Stimulated activated CD4-positive, alpha-beta T cell treated with anti-CD3 and anti-CD28 coated beads, Interleukin-1b, Interleukin-23, amount 100 ng/mL, for 1 hour (primary cell): ENCODE results near the gene NAA80.
A peak's percentile ranks its signal among the peaks of the same experiment; 100 is the strongest.
"Not testable (repeated sequence)": the region's sequence is repeated elsewhere in the genome, so short reads cannot be mapped to it uniquely, and the experiment has no call there.

Experiments
- DNase-seq, 2 donors: peaks; one replicate each; pipeline ENCODE4 v3.0.0-alpha.2; 2020; ENCODE audit warnings: low read depth in 2 of 2

NAA80 gene

DNA sequence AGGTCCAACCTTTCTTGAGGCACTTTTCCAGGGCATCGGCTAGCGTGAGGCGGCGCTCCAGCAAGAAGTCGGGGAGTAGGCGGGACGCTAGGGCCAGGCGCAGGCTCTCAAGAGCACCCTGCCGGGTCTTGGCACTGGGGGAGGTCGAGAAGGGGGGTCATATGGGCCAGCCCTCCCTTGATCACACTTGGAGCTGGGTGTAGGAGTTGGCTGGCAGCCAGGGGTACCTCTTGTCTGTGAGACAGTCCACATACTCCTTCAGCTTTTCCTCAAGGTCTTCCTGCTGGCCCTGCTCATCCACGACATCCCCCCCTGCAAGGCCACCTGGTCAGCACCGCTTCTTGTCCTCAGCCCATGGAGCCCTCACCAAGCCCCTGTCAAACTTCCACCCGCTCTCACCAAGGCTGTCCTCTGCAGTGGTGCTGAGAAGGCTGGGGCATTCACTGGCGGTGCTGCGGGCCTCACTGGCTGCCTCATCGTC is 9.0 kb downstream of the NAA80 start:
- DNase-seq = no peak

DNA sequence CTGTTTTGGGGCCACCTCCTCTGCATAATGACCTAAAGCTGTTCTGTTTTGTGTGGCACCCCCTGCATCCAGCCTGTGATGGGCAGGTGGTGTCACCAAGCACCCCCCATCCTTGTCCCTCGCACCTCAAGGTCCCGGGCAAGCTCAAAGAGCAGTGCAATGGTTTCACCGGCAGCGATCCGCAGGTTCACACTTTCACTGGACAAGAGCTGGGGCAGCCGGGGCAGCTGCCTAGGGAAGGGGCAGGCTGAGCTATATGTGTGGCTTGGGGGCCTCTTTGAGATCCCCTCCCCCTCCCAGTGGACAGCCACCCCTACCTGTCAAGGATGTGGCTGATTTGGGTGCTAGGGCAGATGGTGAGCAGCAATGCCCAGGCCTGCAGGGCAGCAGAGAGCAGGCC is 10.1 kb downstream of the NAA80 start:
- no peak for DNase-seq

DNA sequence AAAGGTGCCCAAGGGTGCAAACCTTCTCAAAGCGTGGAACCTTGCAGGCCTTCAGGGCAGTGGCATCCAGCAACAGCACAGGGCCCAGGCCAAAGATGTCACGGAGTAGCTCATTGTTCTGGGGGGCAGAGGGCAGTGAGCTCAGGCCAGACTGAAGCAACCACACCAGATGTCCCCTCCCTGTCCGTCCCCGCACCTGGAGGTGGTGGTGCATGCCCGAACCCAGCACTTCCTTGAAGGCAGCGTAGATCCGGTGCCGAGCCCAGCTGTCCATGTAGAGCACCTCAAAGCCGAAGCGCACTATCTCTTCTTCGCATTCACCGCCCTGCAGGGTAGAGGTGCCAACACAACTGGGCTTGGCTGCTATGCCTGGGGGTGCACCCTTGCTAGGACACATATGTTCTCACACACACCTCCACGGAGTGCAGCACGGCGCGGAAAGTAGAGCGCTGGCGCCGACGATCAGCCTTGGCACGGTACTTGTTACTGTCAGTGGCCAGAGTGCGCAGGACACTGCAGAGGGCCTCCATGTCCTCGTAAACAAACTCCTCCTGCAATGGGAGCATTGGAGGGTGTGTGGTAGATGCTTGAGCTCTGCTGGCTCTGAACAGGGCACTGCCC is 10.7 kb downstream of the NAA80 start:
- DNase-seq = no peak

DNA sequence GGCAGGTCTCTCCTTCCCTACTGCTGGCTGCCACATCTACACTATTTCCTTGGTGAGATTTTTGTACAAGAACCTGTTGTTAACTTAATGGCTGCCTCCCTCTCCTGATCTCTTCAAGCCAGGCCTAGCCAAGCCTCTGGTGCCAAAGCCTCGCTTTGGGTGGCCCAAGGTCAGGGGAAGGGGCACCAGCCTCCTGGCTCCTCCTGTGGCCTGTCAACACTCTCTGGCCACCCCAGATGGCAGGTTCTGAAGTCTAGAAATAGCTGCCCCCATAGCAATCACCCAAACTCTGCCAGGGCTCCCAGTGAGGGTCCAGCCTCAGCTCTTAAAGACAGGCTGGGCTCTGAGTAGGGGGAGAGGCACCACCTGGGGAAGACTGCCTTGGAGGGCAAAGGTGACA is 11.9 kb downstream of the NAA80 start:
- no peak for DNase-seq

DNA sequence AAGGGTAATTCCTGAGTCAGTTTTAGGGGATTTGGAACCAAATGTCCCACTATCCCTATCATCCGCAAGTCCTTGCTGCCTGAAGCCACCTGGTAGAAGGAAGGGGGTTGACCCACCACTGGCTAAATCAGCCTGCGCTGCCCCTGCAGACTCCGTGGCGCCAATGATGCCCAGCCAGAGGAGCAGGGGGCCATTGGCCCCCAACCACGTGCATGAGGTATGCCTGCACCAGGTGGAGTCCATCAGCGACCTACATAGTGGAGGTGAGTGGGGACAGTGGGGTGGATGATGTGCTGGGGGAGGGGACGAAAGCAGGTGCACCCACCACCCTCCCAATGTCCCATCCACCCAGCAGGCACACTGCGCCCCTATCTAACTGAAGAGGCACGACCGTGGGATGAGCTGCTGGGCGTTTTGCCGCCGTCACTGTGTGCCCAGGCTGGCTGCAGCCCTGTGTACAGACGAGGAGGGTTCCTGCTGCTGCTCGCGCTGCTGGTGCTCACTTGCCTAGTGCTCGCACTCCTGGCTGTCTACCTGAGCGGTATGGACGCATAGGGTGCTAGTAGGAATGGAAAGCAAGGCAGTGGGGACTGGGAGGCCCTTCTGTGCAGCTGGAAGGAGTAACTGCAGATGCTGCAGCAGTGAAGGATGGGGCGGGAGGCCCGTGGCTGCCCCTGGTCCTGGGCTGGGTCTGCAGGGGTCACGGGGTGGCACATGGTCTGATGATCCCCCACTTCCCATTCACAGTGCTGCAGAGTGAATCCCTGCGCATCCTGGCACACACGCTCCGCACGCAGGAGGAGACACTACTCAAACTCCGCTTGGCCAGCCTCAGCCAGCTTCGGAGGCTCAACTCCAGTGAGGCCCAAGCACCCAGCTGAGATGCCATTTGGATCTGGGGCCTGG is 12.6 kb downstream of the NAA80 start:
- no peak for DNase-seq

DNA sequence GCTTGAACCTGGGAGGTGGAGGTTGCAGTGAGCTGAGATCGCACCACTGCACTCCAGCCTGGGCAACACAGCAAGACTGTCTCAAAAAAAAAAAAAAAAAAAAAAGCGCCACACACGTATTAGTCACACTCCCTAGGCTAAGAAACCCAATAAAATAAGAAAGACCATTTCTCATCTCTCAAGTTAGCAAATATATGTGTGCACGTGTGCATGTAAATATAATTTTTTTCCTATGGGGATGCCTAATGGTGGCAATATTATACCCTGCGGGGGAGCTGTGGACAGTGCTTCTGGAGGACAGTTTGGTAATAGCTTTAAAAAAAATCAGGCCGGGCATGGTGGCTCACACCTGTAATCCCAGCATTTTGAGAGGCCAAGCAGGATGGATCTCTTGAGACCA is 15.1 kb downstream of the NAA80 start:
- not testable (repeated sequence) for DNase-seq

DNA sequence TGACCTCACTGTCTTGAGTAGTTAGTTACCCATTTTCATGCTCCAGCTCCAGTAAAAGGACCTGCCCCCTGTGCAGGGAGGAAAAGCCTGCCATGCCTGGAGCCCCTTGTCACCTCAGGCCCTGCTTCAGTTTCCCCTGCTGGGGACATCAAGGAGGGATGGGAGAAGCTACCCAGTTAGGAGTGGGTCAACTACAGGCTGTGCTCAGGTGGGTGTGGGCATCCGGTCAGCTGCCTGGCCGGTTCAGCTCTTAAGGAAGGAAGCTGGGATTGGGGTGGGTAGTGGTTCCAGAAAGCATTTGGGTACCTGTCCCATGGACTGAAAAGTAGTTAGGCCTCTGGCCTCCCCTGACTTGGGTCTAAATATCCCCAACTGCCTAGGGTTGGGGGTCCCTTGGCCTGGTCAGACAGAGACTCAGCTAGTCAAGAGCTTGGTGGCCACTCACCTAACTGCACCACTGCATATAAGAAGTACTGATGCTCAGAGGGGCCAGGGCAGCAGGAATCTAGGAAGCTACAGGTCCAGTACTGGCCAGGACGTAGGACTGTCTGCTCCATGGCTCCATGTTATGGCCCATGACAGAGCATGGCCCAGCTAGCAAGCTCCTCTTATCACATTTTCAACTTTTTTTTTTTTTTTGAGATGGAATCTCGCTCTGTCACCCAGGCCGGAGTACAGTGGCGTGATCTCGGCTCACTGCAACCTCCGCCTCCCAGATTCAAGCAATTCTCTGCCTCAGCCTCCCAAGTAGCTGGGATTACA is 19.8 kb downstream of the NAA80 start:
- no peak for DNase-seq

DNA sequence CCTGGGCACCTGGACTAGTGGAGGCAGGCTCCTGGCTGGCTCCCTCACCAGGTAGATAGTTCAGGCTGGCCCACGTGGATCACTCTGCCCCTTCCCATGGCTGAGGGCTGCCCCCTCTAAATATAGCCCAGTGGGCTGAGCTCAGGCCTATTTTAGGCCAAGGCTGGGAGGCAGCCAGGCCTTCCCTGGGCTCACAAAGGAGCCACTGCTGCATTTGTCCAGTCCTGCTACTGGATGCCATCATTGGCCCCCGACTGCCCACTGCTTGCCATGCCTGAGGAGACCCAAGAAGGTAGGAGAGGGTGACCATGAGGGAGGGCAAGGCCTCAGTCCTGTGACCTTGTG is 20.4 kb downstream of the NAA80 start, which contains the start of gene LSMEM2:
Gene LSMEM2, plus strand, starts transcription at position 208 of the 345 bp plus-strand sequence. Its CDS starts 27 bp downstream, at position 235.
- no peak for DNase-seq

DNA sequence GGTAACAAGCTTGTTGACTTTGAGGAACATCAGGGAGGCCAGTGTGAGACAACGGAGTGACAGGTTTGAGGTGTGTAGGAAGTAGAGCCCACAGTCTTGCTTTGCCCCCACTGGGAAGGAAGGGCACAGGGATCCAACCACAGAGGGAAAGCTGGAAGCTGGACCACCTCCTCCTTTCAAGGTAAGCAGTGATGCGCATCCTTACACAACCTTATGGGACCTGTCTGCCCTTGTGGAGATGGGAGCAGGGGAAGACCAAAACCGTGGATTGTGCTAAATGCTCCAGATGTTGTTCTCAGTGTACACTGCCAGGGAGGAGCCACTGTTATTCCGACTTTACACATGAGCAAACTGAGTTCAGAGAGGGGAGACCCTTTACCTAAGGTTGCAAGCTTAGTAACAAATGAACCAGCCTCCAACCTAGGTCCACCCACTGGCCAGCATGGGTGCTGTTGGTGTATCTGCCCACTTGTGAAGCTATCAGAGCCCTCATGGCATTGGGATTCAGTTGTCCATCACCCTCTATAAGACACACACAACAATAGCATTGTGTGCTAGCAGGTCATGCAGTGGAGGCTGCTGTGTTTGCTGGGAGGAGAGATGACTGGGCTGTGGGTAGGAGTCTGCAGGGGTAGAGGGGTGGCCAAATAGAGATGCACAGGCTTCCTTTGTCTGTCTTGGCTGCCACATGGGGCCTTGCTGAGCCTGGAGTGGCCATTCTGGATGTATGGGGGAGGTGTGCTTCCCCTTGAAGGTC is 20.9 kb downstream of the NAA80 start:
- no peak for DNase-seq

DNA sequence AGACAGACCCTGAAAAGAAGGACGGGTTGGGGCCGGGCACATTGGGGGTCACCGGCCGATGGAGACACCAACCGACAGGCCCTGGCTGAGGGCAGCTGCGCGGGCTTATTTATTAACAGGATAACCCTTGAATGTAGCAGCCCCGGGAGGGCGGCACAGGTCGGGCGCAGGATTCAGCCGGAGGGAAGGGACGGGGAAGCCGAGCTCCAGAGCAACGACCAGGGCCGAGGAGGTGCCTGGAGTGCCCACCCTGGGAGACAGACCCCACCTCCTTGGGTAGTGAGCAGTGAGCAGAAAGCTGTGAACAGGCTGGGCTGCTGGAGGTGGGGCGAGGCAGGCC is 22.5 kb downstream of the NAA80 start:
- no peak for DNase-seq

DNA sequence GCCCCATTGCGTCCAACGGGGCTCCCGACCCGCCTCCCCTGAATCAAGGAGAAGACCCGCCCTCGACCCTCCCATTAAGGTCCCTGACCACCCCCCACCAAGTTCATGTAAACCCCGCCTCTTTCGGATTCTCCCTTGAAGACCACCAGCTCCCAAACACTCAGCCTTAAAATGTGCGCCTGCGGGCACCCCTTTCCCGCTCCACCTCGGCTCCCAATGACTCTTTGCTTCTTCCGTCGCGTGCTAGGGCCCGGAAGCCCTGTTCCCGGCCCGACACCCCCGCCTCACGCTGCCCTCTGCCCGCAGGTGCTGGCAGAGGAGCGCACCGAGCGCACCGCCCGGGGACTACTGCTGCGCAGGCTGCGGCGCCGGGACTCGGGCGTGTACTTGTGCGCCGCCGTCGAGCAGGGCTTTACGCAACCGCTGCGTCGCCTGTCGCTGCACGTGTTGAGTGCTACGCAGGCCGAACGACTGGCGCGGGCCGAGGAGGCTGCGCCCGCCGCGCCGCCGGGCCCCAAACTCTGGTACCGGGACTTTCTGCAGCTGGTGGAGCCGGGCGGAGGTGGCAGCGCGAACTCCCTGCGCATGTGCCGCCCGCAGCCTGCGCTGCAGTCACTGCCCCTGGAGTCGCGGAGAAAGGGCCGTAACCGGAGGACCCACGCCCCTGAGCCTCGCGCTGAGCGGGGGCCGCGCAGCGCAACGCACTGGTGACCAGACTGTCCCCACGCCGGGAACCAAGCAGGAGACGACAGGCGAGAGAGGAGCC is 23.0 kb downstream of the NAA80 start:
- DNase-seq = no peak

DNA sequence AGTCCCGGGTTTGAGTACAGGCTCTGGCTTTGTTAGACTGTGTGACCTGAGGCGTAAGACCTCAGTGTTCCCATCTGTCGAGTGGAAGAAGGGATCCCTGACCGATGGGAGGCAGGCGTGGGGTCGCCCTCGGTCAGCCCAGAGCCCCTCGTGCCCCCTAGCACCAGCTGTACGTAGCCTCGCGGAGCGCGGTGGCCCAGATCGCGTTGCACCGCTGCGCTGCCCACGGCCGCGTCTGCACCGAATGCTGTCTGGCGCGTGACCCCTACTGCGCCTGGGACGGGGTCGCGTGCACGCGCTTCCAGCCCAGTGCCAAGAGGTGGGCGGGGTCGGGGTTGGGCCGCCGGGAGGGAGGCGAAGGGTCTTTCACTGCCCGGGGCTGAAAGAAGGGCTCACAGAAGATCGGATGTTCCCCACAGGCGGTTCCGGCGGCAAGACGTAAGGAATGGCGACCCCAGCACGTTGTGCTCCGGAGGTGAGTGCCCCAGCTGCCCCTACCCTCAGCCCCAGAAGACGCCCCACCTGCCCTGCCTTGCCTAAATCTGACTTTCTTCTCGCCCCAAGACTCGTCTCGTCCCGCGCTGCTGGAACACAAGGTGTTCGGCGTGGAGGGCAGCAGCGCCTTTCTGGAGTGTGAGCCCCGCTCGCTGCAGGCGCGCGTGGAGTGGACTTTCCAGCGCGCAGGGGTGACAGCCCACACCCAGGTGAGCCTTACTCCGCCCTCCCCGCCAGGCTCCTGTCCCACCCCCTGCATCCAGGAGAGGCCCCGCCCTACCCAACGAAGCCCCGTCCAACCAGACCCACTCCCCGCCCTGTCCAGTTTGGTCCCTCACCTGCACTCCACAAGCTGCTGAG is 23.8 kb downstream of the NAA80 start:
- no peak for DNase-seq

DNA sequence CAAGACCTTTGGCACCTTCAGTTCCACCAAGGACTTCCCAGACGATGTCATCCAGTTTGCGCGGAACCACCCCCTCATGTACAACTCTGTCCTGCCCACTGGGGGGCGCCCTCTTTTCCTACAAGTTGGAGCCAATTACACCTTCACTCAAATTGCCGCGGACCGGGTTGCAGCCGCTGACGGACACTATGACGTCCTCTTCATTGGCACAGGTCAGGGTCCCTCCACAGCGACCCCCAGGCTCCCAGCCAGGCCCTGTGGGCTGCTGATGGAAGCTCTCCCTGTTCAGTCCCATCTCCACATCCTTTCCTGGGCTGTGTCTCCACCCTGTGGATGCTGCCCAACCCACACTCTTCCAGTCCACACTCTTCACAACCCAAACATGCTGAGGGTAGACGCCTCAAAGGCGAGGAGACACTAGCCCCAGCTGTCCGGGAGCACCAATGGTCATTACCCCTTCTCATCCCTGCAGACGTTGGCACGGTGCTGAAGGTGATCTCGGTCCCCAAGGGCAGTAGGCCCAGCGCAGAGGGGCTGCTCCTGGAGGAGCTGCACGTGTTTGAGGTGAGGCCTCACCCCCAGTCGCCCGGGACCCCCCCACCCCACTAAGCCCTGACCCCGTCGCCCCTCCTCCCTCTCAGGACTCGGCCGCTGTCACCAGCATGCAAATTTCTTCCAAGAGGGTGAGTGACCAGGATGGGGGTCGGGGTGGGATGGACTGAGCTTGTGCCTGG is 24.7 kb downstream of the NAA80 start:
- peak; percentile 32 to 56 for DNase-seq

DNA sequence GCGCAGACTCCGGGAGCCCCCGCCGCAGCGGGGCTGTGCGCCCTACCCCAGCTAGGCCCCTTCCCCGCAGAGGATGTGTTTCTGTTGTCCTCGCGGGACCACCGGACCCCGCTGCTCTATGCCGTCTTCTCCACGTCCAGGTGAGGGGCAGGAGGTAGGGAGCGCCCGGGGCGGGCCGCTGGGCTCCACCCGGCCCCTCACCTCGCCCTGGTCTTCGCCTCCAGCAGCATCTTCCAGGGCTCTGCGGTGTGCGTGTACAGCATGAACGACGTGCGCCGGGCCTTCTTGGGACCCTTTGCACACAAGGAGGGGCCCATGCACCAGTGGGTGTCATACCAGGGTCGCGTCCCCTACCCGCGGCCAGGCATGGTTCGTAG is 25.5 kb downstream of the NAA80 start:
- DNase-seq = no peak

DNA sequence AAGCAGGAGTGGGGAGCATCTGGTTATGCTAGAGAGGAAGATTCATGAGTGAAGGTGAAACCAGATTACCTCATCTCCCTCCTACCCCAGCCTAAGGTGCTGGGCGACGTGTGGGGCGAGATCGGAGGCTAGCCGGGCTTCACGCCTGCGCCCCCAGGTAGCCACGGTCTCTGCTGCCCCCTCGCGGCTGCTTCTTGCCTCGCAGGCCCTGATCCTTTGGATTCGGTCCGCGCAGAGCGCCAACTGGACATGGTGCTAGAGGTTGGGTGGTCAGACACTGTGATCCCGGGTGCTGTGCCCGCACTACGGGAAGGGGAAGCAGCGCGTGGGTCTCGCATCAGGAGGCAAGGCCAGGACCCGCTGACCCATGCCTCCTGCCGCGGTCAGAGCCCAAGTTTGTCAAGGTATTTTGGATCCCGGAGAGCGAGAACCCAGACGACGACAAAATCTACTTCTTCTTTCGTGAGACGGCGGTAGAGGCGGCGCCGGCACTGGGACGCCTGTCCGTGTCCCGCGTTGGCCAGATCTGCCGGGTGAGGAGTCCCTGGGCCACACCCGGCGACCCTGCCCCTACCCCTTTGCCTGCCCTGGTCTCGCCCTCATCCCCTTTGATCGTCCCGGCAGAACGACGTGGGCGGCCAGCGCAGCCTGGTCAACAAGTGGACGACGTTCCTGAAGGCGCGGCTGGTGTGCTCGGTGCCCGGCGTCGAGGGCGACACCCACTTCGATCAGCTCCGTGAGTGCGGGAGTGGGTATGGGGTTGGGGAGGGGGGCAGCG is 26.1 kb downstream of the NAA80 start:
- DNase-seq = peak; percentile 69 to 90

DNA sequence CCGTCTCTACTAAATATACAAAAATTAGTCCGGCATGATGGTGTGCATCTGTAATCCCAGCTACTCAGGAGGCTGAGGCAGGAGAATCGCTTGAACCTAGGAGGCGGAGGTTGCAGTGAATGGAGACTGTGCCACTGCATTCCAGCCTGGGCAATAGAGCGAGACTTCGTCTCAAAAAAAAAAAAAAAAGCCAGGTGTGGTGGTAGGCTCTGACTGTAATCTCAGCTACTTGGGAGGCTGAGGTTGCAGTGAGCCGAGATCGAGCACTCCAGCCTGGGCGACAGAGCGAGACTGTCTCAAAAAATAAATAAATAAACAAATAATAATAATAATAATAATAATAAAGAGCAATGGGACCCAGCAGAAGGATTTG is 26.7 kb downstream of the NAA80 start:
- not testable (repeated sequence) for DNase-seq

DNA sequence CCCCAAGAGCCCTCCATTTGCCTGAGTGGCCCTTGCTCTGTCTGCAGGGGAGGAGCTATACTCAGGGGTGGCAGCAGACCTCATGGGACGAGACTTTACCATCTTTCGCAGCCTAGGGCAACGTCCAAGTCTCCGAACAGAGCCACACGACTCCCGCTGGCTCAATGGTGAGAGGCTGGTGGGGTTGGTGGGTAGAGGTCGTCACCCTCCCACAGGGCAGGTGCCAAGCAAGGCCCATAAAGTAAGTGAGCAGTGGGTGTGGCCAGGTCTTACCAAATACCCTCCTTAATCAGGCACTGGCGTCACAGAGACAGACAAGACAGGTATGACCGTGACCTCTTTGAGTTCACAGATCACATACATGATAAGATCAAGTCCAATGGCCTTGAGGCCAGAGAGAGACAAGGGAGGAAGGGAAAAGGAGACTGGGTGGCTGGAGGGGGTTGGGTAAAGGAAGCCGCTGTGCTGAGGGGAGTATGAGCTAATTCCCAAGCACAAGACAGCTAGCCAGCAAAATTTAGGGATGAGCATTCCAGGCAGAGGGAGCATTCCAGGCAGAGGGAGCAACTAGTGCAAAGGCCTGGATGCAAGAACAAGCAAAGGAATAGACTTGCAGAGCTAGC is 27.8 kb downstream of the NAA80 start:
- DNase-seq = no peak
